Measurements from ENCODE around the gene PCNX2. TPM values are rescaled to one million over a fixed set of nuclear protein-coding genes. Genes with fewer than 3 reads are reported as not detected.

The PCNX2 gene
- total RNA-seq, 1 donor from 2014 or later, result 4.9 TPM

DNA sequence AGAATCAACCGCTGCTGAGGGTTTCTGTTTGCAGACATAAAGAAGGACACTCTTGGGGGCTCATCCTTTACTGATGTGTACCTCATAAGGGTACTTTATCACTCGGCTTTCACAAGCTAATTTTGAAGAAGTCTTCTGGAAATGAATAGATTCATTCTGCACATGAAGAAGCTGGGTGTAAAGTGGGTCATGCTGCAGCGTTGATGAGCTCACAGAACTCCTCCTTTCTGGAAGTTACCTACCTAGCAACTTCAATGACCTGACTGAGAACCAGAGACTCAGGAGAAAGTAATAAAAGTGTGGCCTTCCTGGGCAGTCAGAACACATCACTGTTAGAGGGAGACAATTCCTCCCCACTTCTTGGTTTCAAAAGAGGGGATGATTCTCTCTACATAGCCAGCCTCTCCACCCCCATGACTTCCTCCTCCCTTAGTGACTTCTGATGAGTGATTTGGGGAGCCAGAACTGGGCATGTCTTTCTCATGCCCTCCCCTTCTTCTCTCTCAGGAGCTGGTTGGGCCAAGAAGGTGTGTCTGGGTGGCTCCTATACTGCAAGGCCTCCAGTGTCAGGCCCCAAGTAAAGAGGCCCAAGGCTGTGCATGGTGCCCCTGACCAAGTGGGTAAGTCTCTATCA is 27.0 kb downstream of the PCNX2 start:
- no peak for DNase-seq (ENCODE audit: low read depth, low spot score)

DNA sequence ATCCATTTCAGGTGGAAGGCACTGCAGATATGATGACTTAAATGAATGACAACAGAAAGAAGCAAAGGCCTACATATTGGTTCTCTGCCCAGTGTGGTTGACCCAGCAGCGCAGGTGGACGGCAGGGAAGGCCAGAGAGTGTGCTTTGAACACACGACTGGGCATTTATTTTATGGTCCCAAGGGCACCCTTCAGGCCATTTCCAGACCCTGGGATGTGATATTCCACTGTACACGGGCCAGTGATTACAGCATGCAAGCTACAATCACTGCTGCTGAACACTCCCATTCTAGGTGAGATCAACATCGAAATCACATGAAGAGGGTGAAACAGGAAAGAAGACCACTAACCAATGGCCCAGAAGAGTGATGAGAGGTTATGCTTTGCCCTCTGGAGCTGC is 33.8 kb downstream of the PCNX2 start:
- no peak for DNase-seq (ENCODE audit: low read depth, low spot score)

GRCh38 chr1:233261206-233261605 is 34.3 kb downstream of the PCNX2 start:
- DNase-seq (ENCODE audit: low read depth, low spot score), result no peak

DNA sequence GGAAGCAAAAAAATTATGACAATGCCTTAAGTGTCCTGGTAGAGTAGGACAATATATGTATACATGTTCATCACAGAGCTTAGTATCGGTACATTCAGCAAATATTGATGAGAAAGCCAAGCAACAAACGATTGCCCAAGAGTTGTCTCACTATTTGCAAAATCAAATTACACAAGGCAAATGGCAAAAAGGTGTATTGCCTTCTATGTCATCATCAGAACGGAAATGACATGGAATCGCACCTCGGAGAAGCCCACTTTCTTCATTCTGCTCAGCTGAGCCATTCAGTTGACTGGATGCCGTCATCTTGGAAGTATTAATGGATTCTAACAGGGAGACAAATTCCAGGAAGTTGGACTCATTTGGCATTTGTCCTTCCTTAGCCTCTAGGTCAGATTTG is 37.7 kb downstream of the PCNX2 start:
- DNase-seq (ENCODE audit: low read depth, low spot score), result no peak

DNA sequence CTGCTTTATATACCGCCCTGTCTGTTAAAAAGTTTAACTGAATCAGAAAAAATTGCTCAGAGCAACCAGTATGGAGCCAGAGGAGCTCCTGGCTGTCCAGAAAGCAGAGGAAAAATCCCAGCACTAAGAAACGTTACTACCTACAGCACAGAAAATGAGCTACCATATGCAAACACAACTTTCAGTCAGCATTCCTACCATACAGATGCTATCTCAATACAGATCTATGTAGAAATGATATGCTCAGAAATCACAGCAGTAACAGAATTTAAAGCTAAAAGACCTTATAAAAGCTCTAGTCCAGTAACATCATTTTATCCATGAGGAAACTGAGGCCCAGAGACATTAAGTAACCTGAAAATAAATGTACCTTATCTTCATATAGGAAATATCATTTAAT is 38.7 kb downstream of the PCNX2 start:
- DNase-seq (ENCODE audit: low read depth, low spot score), result no peak

GRCh38 chr1:233256191-233256590 is 39.3 kb downstream of the PCNX2 start:
- DNase-seq (ENCODE audit: low read depth, low spot score), result no peak

- DNase-seq (ENCODE audit: low read depth, low spot score), result no peak
These were observed 40.4 kb downstream of the PCNX2 start for GRCh38 chr1:233255145-233255544.

DNA sequence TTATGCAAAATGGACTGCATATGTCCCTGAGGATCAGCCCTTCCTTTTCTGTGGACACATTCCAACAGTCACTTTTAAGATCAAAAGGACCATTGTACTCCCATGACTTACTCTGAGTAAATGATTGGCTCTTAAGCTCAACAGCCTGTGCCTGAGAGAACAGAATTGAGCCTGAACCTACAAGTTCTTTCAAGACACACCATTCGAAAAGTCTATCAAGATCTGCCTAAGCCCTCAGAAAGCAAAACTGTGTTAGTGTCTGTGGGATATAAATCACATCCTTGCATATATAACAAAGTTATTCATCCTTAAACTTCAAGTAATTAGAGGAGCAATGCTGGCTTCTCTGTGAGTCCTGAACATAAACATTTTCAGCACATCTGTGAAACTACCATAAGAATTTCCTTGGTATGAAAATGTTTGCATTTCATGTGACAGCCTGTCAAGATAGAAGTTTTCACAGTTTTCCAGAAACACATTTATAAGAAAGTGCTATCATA is 41.6 kb downstream of the PCNX2 start:
- DNase-seq (ENCODE audit: low read depth, low spot score), result no peak

GRCh38 chr1:233253231-233253831 is 42.2 kb downstream of the PCNX2 start:
- DNase-seq (ENCODE audit: low read depth, low spot score), result no peak

DNA sequence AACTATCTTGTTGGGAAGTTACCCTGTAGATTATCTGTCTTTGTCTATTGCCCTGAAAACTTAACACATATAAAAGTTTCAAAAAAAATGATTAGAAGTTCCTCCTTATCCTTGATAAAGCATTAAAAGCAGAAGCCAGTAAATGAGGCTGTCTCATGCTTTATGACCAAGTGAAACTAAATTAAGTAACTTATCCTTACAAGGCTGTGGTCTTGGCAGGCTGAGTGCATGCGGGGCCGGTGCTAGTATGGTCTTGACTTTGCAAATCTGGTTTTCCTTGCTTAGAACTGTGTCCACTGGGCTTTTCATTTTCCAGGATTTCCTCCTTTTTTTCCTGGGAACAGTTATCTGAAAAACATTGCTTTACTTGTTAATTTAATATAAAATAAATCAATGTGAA is 43.1 kb downstream of the PCNX2 start:
- DNase-seq (ENCODE audit: low read depth, low spot score), result no peak

DNA sequence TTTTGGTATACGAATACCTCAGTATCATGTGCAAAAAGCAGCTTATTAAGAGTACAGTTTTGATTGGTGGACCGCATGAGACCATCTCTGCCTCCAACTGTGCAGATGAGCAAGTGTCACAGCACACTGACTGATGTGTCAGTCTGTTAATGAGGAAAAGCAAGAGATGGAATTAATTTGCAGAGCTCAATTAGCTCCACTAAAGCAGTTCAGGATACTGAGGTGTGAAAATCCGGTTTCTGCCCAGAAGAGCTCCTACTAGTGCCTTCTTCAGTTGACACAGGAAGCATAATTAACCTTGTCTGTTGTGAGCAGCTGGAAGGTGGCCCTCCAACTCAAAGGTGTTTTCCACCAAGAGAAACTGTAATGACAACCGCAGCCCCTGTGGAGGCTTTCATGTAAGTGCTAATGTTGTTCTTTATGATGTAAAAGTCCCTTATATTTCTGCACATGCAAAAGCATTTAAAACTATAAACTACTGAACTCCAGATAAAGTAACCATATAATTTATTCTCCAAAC is 44.3 kb downstream of the PCNX2 start:
- DNase-seq (ENCODE audit: low read depth, low spot score), result no peak

GRCh38 chr1:233248014-233248413 is 47.5 kb downstream of the PCNX2 start:
- DNase-seq (ENCODE audit: low read depth, low spot score), result no peak

DNA sequence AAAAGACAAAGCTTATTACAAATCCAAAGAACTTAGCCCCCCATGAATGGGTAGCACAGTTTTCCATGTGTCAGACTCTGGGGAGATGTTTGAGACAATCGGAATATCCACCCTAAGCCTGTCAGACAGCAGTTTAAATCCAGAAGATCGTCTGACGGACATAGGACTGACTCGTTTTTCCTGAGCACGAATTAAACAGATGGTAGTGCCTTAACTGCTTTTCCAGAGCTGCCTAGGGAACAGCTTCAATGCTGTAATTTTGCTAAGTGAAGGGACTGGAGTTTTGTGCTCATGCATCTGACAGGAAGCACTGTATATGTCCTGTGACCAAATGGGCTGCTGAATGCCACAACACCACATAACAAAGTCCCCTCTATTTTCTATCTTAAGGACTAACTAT is 48.6 kb downstream of the PCNX2 start:
- no peak for DNase-seq (ENCODE audit: low read depth, low spot score)

DNA sequence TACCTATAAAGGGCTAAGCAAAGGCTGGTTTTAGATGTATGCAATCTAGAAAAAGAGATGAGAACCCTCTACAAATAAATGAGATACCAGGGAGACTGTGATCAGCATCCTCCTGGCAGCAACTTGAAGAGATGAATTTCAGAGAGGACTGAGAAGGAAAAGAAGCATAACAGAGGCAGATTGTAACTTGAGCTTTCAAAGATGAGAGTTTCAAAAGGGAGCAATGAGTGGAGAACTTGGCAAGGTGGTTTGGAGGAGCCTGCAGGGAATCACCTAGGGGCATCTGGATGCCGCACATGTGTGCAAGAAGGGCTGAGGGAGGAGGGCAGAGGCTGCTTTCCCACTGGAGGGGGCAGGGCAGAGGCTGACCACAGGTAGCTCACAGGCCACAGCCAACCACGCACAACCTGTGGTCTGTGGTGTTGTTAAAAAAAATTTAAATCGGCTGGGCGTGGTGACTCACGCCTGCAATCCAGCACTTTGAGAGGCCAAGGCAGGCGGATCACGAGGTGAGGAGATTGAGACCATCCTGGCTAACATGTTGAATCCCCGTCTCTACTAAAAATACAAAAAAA is 50.2 kb downstream of the PCNX2 start:
- no peak for DNase-seq (ENCODE audit: low read depth, low spot score)

- no peak for DNase-seq (ENCODE audit: low read depth, low spot score)
These were observed 51.3 kb downstream of the PCNX2 start for GRCh38 chr1:233244183-233244582.

DNA sequence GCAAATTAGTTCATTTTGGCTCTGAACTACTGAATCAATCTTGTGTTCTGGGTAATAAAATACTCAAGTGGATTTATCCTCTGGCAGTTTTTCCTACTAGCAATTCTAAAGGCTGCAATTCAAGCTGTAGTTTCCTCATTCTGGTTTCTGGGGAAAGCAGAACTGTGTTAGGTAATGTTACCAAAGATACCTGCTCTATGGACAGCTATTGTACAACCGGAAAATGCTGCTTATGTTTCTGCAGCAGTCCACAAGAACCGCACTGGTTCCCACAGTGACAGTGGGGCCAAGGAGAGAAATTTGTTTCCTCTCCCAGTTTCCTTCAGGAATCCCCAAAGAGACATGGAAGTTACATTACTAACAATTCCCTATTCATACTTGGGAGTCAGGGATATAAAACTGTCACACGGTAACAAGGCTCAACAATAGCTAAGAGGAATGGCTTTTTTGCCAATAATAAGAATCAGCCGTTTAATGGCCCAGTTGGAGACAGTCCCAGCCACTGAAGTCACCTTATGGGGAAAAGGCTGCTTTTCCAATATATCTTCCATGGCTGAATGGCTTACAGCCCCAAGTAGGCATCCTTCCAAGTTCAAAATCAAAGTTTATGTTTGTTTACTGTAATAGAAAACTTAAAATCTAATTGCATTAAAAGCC is 52.6 kb downstream of the PCNX2 start:
- DNase-seq (ENCODE audit: low read depth, low spot score), result no peak

DNA sequence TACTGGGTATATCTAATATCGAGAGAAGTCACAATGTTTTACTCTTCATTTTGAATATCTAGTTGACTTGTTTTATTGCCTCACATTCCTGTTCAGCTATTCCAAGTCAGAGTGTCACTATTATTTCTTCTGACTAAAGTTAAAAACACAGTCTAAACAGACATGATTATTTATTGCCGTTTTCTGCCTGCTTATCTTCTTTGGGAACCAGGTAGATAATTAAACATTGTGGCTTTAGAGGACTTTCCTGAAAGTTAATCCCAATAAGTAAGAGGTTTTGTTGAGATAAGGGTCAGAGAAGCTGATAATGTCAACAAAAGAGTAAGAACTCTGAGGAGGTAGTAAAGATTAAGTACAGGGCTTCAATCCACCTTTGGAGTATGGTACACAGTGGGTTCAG is 53.8 kb downstream of the PCNX2 start:
- no peak for DNase-seq (ENCODE audit: low read depth, low spot score)

- peak; percentile 7 for DNase-seq (ENCODE audit: low read depth, low spot score)
These were observed 54.5 kb downstream of the PCNX2 start for GRCh38 chr1:233240829-233241682.

GRCh38 chr1:233240371-233240770 is 55.2 kb downstream of the PCNX2 start:
- no peak for DNase-seq (ENCODE audit: low read depth, low spot score)

GRCh38 chr1:233238884-233239431 is 56.6 kb downstream of the PCNX2 start:
- no peak for DNase-seq (ENCODE audit: low read depth, low spot score)

GRCh38 chr1:233237647-233238046 is 57.9 kb downstream of the PCNX2 start:
- DNase-seq (ENCODE audit: low read depth, low spot score), result no peak
